Suppressor macrophage treated with lipopolysaccharide for 1 hour (primary cell): ENCODE data around the gene KIF3C.
"Not testable (repeated sequence)": the region's sequence is repeated elsewhere in the genome, so short reads cannot be mapped to it uniquely, and the experiment has no call there.

Experiments used
- DNase-seq, 3 donors: peaks; one replicate each; pipeline ENCODE4 v3.0.0-alpha.2; 2020 to 2022

KIF3C gene

GRCh38 chr2:25982273-25982967, at the start of gene KIF3C:
KIF3C (minus strand) TSS chr2:25982497; CDS start chr2:25981917, 580 bp downstream.
- DNase-seq = peak; percentile 59 to 79 (median 64)

GRCh38 chr2:26028083-26028482, 45.8 kb upstream of the KIF3C start:
- not testable (repeated sequence) for DNase-seq

- no peak for DNase-seq
These were observed 43.2 kb upstream of the KIF3C start for GRCh38 chr2:26025509-26025908.

GRCh38 chr2:26024260-26024659, 42.0 kb upstream of the KIF3C start:
- DNase-seq = no peak

GRCh38 chr2:26020231-26020640, 37.9 kb upstream of the KIF3C start:
- peak in 2 of 3 donors; percentile 33 to 49 for DNase-seq

DNA sequence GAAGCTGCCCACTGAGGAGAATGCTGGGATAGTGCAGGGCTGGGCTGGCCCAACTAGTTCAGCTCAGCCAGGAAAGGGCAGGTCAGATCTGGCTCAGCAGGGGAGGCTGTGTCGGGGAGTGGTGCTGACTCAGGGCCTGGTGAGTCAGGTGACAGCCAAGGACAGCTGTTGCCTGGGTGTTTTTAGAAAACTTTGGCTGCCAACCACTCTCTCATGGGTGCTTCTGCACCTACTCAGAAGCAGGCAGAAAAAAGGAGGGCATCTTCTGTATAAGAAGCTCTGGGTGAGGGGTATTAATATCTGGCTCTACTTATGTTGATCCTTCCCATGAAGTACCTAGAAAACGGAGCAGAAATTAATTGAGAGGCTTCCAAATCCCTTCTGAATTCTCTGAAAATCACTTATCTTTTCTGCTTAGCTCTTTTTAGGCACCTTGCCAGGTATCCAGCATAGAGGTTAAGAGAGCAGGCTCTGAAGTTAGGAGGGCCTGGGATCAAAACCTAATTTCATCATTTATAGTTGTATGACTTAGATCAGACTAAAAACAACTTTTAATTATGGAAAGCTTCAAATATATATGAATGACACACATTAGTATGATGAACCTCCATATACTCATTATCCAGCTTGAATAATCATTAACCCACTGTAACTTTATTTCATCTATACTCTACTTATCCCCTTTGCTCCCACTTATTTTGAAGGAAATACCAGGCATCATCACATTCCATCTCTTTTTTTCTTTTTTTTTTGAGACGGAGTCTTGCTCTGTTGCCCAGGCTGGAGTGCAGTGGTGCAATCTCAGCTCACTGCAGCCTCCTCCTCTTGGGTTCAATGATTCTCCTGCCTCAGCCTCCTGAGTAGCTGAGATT, 36.1 kb upstream of the KIF3C start:
- DNase-seq = peak; percentile 85 to 91 (median 90)

GRCh38 chr2:26017464-26018183, 35.3 kb upstream of the KIF3C start:
- no peak for DNase-seq

GRCh38 chr2:26016706-26017045, 34.4 kb upstream of the KIF3C start:
- peak in 1 of 3 donors; percentile 61 for DNase-seq

DNA sequence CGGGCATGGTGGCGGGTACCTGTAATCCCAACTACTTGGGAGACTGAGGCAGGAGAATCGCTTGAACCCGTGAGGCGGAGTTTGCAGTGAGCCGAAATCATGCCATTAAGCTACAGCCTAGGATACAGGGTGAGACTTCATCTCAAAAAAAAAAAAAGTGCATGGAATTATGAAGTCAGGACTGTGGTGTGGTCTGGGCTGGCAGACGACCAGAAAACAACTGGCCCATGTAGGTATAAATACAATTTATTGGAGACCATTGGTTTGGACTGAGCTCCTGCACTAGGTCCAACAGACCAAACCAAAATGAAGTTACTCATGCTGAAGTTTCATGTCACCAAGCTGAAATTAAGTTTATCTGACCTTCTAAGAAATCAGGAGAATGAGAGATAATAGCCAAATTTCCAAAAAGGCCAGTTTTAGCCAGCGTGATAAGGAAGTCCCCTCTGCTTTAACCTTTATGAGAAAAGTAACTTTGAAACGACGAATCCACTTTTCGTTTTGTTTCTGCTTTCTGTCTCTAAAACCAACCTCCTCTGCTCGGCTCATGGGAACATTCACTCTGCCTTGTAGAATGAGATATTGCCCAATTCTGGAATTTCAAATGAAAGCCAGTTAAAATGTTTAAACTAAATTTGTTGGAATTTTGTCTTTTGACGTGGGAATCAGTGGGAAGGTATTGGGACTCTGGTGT, 33.9 kb upstream of the KIF3C start:
- peak; percentile 84 to 96 (median 91) for DNase-seq

- DNase-seq = peak in 1 of 3 donors; percentile 29
These were observed 31.4 kb upstream of the KIF3C start for GRCh38 chr2:26013668-26014067.

- peak; percentile 93 to 97 (median 94) for DNase-seq
These were observed 29.9 kb upstream of the KIF3C start for GRCh38 chr2:26011990-26012856.

- DNase-seq = peak; percentile 85 to 94 (median 89)
These were observed 29.3 kb upstream of the KIF3C start for GRCh38 chr2:26011609-26011989.

DNA sequence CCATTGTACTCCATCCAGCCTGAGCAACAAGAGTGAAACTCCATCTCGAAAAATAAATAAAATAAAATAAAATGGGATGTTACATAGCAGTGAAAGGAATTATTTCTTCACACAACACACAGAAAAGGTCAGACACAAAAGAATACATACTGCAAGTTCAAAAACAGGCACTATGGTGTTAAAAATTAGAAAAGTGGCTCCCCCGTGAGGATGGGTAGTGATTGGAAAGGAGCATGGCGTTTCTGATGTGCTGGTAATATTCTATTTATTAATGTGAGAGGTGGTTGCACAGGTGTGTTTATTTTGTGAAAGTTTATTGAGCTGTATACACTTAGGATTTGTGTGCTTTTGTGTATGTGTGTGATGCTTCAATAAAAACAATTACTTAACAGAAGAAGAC, 28.6 kb upstream of the KIF3C start:
- DNase-seq = no peak

- no peak for DNase-seq
These were observed 27.3 kb upstream of the KIF3C start for GRCh38 chr2:26009567-26009963.

DNA sequence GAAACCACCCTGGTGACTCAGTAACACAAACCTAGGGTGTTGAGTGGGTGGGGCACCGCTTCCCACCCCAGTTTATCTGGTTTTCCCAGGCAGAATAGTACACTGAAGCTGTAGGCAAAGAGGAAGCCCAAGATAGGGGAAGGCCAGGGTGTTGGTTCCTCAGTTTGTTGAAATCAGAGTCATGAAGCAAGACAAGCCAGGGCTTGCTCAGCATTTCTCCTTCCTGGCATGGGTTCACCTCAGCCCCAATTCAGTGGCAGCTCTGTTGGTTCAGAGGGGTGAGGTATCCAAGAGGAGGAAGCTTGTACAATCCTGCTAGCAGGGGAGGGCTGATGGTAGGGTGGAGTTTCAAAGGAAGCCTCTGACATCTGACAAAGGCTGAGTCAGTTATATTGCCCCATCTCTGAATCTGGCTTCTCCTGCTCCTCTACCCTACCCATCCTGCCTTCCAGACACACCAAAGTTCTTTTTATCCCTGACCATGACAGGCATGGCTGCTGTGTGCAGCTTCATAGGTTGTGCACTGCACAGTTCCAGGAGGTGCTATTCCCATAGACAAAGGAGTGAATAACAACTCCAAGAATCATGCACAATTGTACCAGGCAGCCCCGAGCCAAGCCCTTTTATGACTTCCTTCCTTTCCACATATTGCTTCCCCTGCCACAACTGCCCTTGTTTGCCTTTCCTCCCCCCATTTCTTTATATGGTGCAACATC, 26.7 kb upstream of the KIF3C start:
- peak; percentile 95 to 99 (median 98) for DNase-seq

DNA sequence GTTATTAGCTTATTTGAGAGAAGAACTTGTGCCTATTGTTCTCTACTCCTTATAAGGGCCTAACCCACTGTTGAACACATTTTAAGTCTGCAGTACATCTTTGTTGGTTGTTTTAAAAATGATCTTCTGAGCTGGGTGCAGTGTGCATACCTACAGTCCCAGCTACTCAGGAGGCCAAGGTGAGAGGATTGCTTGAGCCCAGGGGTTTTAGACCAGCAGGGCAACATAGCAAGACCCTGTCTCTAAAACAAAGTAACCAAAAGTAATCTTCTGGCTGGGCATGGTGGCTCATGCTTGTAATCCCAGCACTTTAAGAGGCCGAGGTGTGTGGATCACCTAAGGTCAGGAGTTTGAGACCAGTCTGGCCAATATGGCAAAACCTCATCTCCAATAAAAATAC, 25.8 kb upstream of the KIF3C start:
- no peak for DNase-seq

DNA sequence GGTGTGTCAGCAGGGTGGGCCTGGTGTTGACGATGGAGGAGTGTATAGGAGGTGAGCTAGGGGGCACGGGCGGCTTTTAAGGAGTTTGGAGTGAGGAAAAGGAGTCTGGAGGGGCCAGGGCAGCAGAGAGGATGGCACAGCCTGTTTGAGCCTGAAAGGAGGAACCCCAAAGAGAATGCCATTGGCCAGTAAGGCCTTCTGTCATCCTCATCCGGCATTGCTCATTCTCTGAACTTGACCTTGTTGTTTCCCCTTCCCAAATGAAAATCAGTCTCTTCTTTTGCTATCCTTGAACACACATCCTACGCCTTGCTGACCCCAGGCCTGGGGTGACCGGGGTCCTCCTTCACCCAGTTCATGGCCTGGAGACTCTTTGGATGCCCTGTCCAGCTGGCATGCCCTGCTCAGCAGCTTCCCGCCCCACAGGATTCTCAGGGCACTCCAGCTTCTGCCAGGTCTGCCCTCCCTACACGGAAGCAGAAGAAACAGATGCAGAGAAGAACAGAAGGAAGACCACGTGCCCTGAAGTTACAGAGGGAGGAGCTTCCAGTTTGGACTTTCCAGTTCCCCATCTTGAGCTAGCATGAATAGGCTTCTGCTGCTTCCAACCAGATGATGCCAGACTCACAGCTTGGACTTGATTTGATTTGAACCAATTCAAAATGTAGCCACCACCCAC, 20.5 kb upstream of the KIF3C start:
- peak; percentile 86 to 94 (median 91) for DNase-seq

DNA sequence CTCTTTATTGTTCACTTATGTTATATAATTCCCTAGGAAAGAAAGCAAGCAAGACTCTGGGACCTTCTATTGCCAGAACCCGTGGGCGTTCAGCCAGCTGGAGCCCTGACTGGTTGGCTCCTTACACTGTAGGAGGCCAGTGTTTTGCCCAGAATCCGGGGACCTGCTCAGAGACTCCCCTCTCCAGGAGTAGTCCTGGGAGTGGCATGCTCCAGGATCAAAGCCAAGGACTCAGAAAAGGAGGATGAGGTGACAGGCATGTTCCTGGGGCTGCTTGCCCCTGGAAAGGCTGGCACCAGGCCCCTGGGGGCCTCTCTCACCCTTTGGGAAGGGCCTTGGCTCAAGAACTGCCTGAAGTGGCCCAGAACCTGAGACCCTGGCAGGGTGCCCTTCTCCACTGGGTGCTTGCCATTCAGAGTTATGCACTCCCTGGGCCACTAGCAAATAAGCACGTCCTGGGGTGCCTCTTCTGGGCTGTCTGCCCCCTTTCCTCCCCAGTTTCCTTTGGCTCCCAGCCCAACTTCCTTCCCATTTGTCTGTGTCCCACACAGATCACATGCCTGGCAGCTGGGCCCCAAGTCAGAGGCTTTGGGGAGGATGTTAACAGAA, 19.6 kb upstream of the KIF3C start:
- DNase-seq = peak; percentile 64 to 81 (median 66)

DNA sequence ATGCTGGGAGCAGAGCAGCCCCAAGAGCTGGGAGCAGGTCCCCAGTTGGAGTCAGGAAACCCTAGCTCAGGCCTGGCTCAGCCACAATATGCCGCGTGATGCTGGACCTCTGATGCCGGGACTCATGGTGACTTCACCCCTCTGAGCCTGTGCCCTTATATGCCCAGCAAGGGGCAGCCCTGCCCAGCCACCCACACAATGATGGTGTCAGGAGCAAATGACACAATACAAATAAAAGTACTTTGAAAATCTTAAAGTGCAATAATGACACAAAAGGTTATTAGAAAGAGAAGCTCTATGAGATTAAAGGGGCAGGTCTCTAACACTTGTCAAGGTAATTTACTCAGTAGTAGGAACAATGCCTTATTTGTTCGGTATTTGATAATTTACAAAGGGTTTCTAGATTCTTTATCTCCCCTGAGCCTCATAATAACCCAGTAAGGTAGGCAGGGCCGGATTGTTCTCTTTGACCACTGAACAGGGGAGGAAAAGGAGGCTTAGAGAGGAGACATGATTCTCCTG, 18.3 kb upstream of the KIF3C start:
- DNase-seq = peak; percentile 95 to 97 (median 96)

DNA sequence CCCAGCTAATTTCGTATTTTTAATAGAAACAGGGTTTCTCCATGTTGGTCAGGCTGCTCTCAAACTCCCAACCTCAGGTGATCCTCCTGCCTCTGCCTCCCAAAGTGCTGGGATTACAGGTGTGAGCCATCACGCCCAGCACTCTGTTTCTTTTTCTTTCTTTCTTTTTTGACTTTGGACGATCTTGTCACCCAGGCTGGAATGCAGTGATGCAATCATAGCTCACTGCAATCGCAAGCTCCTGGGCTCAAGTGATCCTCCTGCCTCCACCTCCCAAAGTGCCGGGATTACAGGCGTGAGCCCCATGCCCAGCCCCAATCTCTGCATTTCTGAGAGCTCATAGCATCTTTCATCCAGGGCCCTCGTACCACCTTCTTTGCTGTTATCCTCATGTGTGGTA, 17.1 kb upstream of the KIF3C start:
- DNase-seq = not testable (repeated sequence)
